HFFc6 (cell line): ENCODE data around the gene CAMK4. TPM values are rescaled to one million over a fixed set of nuclear protein-coding genes. Genes with fewer than 3 reads are reported as not detected.

ENCODE experiments used
- DNase-seq: peaks from one replicate; pipeline ENCODE4 v3.0.0-alpha.2; 2018
- H3K27ac Mint-ChIP-seq: 2 replicates; pipeline ENCODE4 v1.8.0; 2020; ENCODE audit warnings: mild to moderate bottlenecking, mixed read lengths
- H3K27me3 Mint-ChIP-seq: 2 replicates; pipeline ENCODE4 v1.8.0; 2021; ENCODE audit warnings: mild to moderate bottlenecking, moderate library complexity, mixed read lengths; ENCODE audit not compliant: insufficient read depth
- H3K36me3 Mint-ChIP-seq: 2 replicates; pipeline ENCODE4 v1.8.0; 2021; ENCODE audit warnings: low read depth, mixed read lengths
- H3K4me1 Mint-ChIP-seq: 2 replicates; pipeline ENCODE4 v1.8.0; 2020; ENCODE audit warnings: low read depth, mixed read lengths
- H3K4me3 Mint-ChIP-seq: 2 replicates; pipeline ENCODE4 v1.8.0; 2020; ENCODE audit warnings: mild to moderate bottlenecking, moderate library complexity, mixed read lengths
- H3K9me3 Mint-ChIP-seq: 2 replicates; pipeline ENCODE4 v1.8.0; 2020; ENCODE audit warnings: mild to moderate bottlenecking, mixed read lengths
- CTCF ChIP-seq: fragments of 200-600 bp; sonication (generic); IDR thresholded peaks from 2 replicates; pipeline ENCODE4 v1.5.0; 2021; ENCODE audit warnings: antibody characterized with exemption, mild to moderate bottlenecking
- total RNA-seq, 6 experiments: library from RNA; stranded (reverse); fragmentation: NEBNext Ultra II Directional; extraction: Animal tissue kit (Norgen Biotek cat#: 25700); gene quantifications; 2 replicates in 1 of 6; 3 replicates in 5 of 6; pipeline ENCODE4 v1.2.3, GENCODE V29; 2021

The CAMK4 gene
- total RNA-seq, 6 experiments from 2014 or later, result 3.8 to 5.7 (median 4.4) TPM

GRCh38 chr5:111509119-111509518, 284.9 kb downstream of the CAMK4 start:
- Mint-ChIP-seq H3K4me3 (no peak overlapping the region), H3K9me3 (no peaks in the 10 kb centered on the region), H3K27me3 (no peaks in the 10 kb centered on the region), H3K36me3 (peaks cover 7% of the 10 kb centered on the region; the same call in 1 of the 2 replicates), H3K27ac (no peak overlapping the region), H3K4me1 (peaks cover 50% of the 10 kb centered on the region)
- no peak for TF ChIP-seq CTCF
- no peak for DNase-seq

DNA sequence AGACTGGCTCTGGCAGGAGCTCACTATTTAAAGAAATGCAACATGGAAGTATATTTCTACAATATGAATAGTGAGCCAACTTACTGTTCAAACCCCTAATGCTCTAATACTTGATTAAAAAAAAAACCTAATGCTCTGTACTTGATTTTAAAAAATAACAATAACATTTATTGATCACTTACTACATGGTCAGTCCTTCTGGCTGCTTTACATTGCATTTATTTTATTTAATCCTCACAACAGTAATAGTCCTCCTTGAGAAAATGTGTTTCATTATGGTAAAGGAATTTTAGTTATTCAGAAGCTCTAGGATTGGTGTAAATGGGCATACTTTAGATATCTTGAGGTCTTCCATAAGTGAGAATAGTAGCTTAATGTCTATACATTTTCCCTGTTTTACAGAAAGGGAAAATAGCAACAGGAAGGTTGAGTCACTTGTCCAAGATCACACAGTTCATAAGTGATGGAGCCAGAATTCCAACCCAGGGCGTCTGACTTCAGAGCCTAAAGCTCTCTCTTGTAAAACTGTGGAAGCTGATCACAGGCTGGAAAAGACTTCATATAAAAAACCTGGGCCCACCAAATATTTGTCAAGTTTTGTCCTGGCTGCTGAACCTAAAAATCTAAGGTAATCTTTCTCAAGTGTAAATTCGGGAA, 287.1 kb downstream of the CAMK4 start:
- H3K27me3 Mint-ChIP-seq, result no peaks in the 10 kb centered on the region
- no peaks in the 10 kb centered on the region for H3K36me3 Mint-ChIP-seq
- no peak for TF ChIP-seq CTCF
- DNase-seq, result peak; percentile 17
- peak overlapping the region; percentile 94 for H3K4me3 Mint-ChIP-seq
- H3K9me3 Mint-ChIP-seq, result no peaks in the 10 kb centered on the region
- peak overlapping the region; percentile 87 for H3K27ac Mint-ChIP-seq
- H3K4me1 Mint-ChIP-seq, result peaks cover 47% of the 10 kb centered on the region

GRCh38 chr5:111511831-111512374, 287.7 kb downstream of the CAMK4 start:
- no peak for TF ChIP-seq CTCF
- Mint-ChIP-seq H3K36me3 (no peaks in the 10 kb centered on the region), H3K27me3 (no peaks in the 10 kb centered on the region), H3K4me1 (peaks cover 47% of the 10 kb centered on the region), H3K4me3 (peak overlapping the region; percentile 94), H3K27ac (peak overlapping the region; percentile 87), H3K9me3 (no peaks in the 10 kb centered on the region)
- DNase-seq, result no peak

DNA sequence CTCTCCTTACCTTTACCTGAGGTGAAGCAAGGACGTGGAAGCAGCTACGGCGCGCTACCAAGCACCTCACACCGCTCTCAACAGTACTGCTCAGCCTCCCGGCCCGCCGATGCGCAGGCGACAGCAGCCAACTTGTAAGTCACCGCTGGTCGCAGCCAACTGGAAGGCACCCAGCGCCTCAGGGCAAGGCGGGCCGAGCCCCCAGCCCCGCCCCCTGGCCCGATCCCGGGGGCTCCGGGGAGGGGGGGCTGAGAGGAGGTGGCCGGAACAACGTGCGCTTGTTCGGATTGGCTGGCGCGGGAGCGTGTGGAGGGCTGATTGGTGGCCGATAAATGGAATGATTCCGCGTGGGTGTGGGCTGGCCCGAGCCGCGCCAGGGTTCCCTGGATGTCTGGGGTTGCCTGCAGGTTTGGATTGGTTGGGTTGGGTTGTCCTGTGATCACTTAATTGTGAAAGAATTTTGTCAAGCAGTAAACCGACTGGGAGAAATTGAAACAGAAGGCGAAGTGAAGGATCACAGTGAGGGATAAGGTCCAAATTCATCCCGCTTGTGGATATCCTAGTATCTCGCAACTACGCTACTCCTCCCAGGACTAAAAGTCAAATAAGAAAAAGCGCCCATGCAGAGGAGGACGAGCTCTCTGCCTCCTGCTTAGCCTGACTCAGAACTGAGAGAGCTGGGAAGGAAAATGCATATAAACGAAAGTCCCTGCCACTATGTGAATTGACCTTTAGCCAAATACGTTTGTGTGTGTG, 288.4 kb downstream of the CAMK4 start, which contains the start of gene STARD4:
TSS of gene STARD4 (minus strand) at position 161 of the 756 bp plus-strand sequence. CDS start 5,102 bp downstream, outside the sequence.
- H3K9me3 Mint-ChIP-seq, result no peaks in the 10 kb centered on the region
- DNase-seq, result peak; percentile 89
- H3K4me3 Mint-ChIP-seq, result peak within 1 kb of the TSS; percentile 94
- H3K36me3 Mint-ChIP-seq, result no peaks in the 10 kb centered on the region
- TF ChIP-seq CTCF, result no peak
- no peaks in the 10 kb centered on the region for H3K27me3 Mint-ChIP-seq
- H3K4me1 Mint-ChIP-seq, result peaks cover 42% of the 10 kb centered on the region
- H3K27ac Mint-ChIP-seq, result peak within 1 kb of the TSS; percentile 87

DNA sequence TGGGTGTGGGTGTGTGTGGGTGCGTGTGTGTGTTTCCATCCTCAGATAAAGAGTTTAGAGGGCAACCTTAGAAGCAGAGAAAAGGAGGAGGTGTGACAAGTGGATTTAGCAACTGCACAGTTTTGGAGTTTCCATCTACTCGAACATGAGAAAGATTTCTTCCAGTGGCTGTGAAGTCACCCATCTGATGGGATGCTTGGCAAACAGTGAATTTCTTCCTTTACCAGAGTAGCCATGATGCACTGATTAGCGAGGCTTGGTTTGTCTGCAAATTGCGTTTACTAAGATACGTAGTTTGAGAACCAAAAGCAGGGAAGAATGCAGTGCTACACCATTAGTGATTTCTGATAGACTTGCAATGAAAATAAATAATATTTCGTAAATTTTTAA, 288.9 kb downstream of the CAMK4 start:
- H3K27ac Mint-ChIP-seq, result peak overlapping the region; percentile 87
- peak overlapping the region; percentile 94 for H3K4me3 Mint-ChIP-seq
- DNase-seq, result no peak
- no peaks in the 10 kb centered on the region for H3K27me3 Mint-ChIP-seq
- H3K4me1 Mint-ChIP-seq, result peaks cover 41% of the 10 kb centered on the region
- H3K9me3 Mint-ChIP-seq, result no peaks in the 10 kb centered on the region
- no peaks in the 10 kb centered on the region for H3K36me3 Mint-ChIP-seq
- TF ChIP-seq CTCF, result no peak
